Psoas muscle (tissue), 8 donors: Measurements from ENCODE around the gene EPHB1. TPM values are rescaled to one million over a fixed set of nuclear protein-coding genes. Genes with fewer than 3 reads are reported as not detected.
A peak's percentile ranks its signal among the peaks of the same experiment; 100 is the strongest.

Experiments used
- ATAC-seq, 4 donors: fragments of 200-7000 bp; cut with Tn5 transposase; one replicate each; pipeline ENCODE4 v1.9.1; 2020; ENCODE audit warnings: moderate library complexity in 3 of 4, mild to moderate bottlenecking in 2 of 4
- DNase-seq, 2 donors: peaks; one replicate each; pipeline ENCODE4 v3.0.0-alpha.2; 2020
- H3K27ac ChIP-seq: fragments of 200-600 bp; one replicate; pipeline ENCODE4 v1.8.0; 2022
- H3K27me3 ChIP-seq, 3 donors: fragments of 200-600 bp in 1 of 3; one replicate each; pipeline versions ENCODE4 v1.6.1 to v1.8.0; 2013 to 2022; ENCODE audit warnings: low read length in 2 of 3, mild to moderate bottlenecking in 2 of 3, moderate library complexity in 1 of 3; ENCODE audit not compliant: insufficient read depth in 3 of 3
- H3K36me3 ChIP-seq, 2 donors: fragments of 200-600 bp in 1 of 2; one replicate each; pipeline versions ENCODE4 v1.6.1 to v1.8.0; 2013 to 2022; ENCODE audit warnings: low read depth in 1 of 2, mild to moderate bottlenecking in 1 of 2, moderate library complexity in 1 of 2; ENCODE audit not compliant: insufficient read depth in 1 of 2
- H3K4me1 ChIP-seq: fragments of 200-600 bp; one replicate; pipeline ENCODE4 v1.8.0; 2022
- H3K4me3 ChIP-seq: fragments of 200-600 bp; one replicate; pipeline ENCODE4 v1.8.0; 2022; ENCODE audit warnings: mild to moderate bottlenecking
- H3K9me3 ChIP-seq: fragments of 200-600 bp; one replicate; pipeline ENCODE4 v1.8.0; 2022
- CTCF ChIP-seq: fragments of 200-600 bp; IDR thresholded peaks from one replicate; pipeline ENCODE4 v1.8.0; 2022; ENCODE audit warnings: antibody characterized with exemption
- WGBS, 3 donors: extraction: QIAGEN DNeasy Blood & Tissue Kit; methylation state at CpG; one replicate each; pipeline versions ENCODE4 v1.1.6 to v1.1.7; 2013; 5-methylcytosine and 5-hydroxymethylcytosine counted together
- intact Hi-C, 2 donors: fragments of 100-400 bp; cut with DNase I; formaldehyde crosslinking; loops; one replicate each; pipeline versions ENCODE4 v1.11.0 to v1.14.2; 2022
- polyA plus RNA-seq, 3 donors: library from polyadenylated mRNA; stranded (reverse); fragments of 200-250 nt; gene quantifications; one replicate each; pipeline ENCODE4 v1.2.3, GENCODE V29; 2013
- total RNA-seq, 4 donors: library from RNA; stranded (reverse); fragmentation: NEBNext Ultra II Directional in 2 of 4; extraction: Animal tissue kit (Norgen Biotek cat#: 25700) in 2 of 4; gene quantifications; one replicate each; pipeline versions ENCODE4 v1.2.1 to v1.2.4, GENCODE V29; 2021 to 2023
- donor health status: healthy with polysubstance abuse.
- donor health status: DM: no; HTN: no; CAD: no; lungs with moderate emphysema.
- donor health status: Bipolar disorder and iron deficiency.
- donor health status: healthy.
- donor health status: DM: yes; HTN: yes; CAD: no.
- donor health status: DM: no; HTN: no; CAD: no.
- donor health status: DM: no; HTN: no; CAD: no.
- donor health status: DM: yes; HTN: yes; CAD: no.

EPHB1 gene
- total and polyA plus RNA-seq, 7 donors: 0.85 to 6.3 (median 2.0) TPM

GRCh38 chr3:135014566-135014965, 219.5 kb downstream of the EPHB1 start:
- ATAC-seq (peak in 1 of 4 donors; percentile 40), DNase-seq (no peak)
- WGBS, 3 donors: 0 to 50% (median 10%) methylated on average over 1 of the region's 1 CpG

DNA sequence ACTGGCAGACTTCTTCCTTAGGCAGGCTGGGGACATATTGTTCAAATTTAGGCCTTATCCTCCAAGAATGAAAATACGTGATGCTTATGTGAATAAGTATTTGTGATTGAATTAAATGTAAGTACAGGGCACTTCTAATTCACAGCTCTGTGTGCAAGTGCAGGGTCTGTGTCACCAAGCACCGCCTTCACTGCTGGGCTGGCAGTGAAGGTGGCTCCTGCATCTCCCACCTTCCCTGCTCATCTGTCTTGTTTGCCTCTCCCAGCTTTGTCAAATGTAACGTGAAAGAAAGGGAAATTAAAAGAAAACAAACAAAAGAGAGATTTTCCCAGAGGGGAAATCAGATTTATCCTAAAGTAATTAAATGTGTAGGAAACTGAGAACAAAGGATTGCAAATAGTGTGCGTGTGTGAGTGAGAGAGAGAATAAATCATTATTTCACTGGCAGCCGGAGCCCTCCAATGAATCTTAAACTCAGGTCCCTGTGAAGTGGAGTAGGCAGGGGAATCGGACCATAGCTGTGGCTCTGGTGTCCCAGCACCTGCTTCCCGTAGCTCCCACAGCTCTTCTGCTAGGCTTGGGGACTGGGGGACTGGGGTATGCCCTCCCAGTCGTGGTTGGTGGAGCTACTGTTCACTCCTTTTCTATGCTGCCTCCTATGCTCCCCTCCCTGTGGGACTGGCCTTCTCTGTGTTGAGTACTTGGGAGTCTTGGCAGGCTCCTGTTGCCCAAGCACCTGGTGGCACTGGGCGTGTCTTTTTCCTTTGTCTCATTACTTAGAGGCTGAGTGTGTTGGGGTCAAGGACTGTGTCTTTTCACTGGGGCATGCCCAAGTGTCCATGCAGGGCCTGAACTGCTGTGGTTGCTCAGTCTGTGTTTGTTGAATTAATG, 222.2 kb downstream of the EPHB1 start:
- ATAC-seq (no peak), DNase-seq (no peak)
- Histone ChIP-seq H3K27ac (no peak overlapping the region), H3K4me1 (no peaks in the 10 kb centered on the region), H3K27me3 (no peaks in the 10 kb centered on the region), H3K4me3 (no peak overlapping the region), H3K9me3 (no peaks in the 10 kb centered on the region), H3K36me3 (no peaks in the 10 kb centered on the region)
- intact Hi-C loops: no loop called here
- WGBS, 3 donors: 75 to 82% (median 80%) methylated on average over 9 of the region's 9 CpGs
- TF ChIP-seq CTCF: no peak

More at GRCh38 chr3:135014566-135014965, 219.5 kb downstream of the EPHB1 start:
- TF ChIP-seq CTCF: no peak
- Histone ChIP-seq H3K4me3 (no peak overlapping the region), H3K9me3 (no peaks in the 10 kb centered on the region), H3K27ac (no peak overlapping the region), H3K27me3 (no peaks in the 10 kb centered on the region), H3K36me3 (no peaks in the 10 kb centered on the region), H3K4me1 (no peaks in the 10 kb centered on the region)
- intact Hi-C loops: no loop called here

GRCh38 chr3:135018149-135018923, 223.3 kb downstream of the EPHB1 start:
- intact Hi-C loops: no loop called here
- ATAC-seq: no peak
- no peaks in the 10 kb centered on the region for H3K4me1 ChIP-seq
- no peaks in the 10 kb centered on the region for H3K36me3 ChIP-seq
- H3K27me3 ChIP-seq: no peaks in the 10 kb centered on the region
- H3K9me3 ChIP-seq: no peaks in the 10 kb centered on the region
- no peak overlapping the region for H3K27ac ChIP-seq
- no peak for DNase-seq
- H3K4me3 ChIP-seq: no peak overlapping the region
- no peak for TF ChIP-seq CTCF
- WGBS, 3 donors: 87 to 89% (median 87%) methylated on average over 7 of the region's 7 CpGs

DNA sequence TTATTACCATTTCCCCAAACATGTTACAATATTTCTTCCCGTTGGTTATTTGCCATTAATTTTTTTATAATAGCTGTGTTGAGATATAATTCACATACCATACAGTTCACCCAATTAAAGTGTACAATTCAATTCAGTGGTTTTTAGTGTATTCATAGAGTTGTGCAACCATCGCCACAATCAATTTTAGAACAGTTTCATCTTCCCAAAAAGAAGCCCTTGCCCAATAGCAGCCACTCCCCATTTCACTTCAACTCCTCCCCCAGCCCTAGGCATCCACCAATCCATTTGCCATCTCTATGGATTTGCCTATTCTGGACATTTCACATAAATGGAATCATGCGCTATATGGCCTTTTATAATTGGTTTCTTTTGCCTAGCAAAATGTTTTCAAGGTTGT, 225.1 kb downstream of the EPHB1 start:
- intact Hi-C loops: no loop called here
- TF ChIP-seq CTCF: no peak
- H3K4me3 ChIP-seq: no peak overlapping the region
- ATAC-seq (no peak), DNase-seq (no peak)
- H3K27ac ChIP-seq: no peak overlapping the region
- WGBS, 3 donors: 87 to 93% (median 88%) methylated on average over 3 of the region's 3 CpGs
- H3K9me3 ChIP-seq: no peaks in the 10 kb centered on the region
- no peaks in the 10 kb centered on the region for H3K36me3 ChIP-seq
- no peaks in the 10 kb centered on the region for H3K4me1 ChIP-seq
- H3K27me3 ChIP-seq: no peaks in the 10 kb centered on the region
